ENCODE measurements around the gene XPO4.

Gene XPO4

GRCh38 chr13:20826843-20827560, 75.5 kb downstream of the XPO4 start:
- DNase-seq = no peak

- DNase-seq = no peak
Observed at GRCh38 chr13:20826301-20826700, 76.2 kb downstream of the XPO4 start.

GRCh38 chr13:20825477-20825875, 77.1 kb downstream of the XPO4 start:
- no peak for DNase-seq

GRCh38 chr13:20824762-20825476, 77.6 kb downstream of the XPO4 start:
- DNase-seq = no peak

GRCh38 chr13:20823071-20823470, 79.5 kb downstream of the XPO4 start:
- no peak for DNase-seq

- DNase-seq = no peak
Observed at GRCh38 chr13:20822406-20822805, 80.1 kb downstream of the XPO4 start.

- DNase-seq = no peak
Observed at GRCh38 chr13:20819715-20820114, 82.8 kb downstream of the XPO4 start.

- DNase-seq = no peak
Observed at GRCh38 chr13:20815464-20815863, 87.1 kb downstream of the XPO4 start.

GRCh38 chr13:20814224-20814910, 88.2 kb downstream of the XPO4 start:
- DNase-seq = no peak

GRCh38 chr13:20812890-20813289, 89.7 kb downstream of the XPO4 start:
- no peak for DNase-seq

GRCh38 chr13:20810808-20811207, 91.7 kb downstream of the XPO4 start:
- DNase-seq = no peak

- DNase-seq = no peak
Observed at GRCh38 chr13:20808874-20809273, 93.7 kb downstream of the XPO4 start.

- DNase-seq = no peak
Observed at GRCh38 chr13:20803180-20803965, 99.2 kb downstream of the XPO4 start.

GRCh38 chr13:20801707-20802106, 100.8 kb downstream of the XPO4 start:
- no peak for DNase-seq

- DNase-seq = no peak
Observed at GRCh38 chr13:20799726-20800416, 102.7 kb downstream of the XPO4 start.

GRCh38 chr13:20798027-20798426, 104.5 kb downstream of the XPO4 start:
- DNase-seq = no peak

GRCh38 chr13:20796791-20797508, 105.6 kb downstream of the XPO4 start:
- DNase-seq = no peak

- DNase-seq = no peak
Observed at GRCh38 chr13:20789665-20790064, 112.9 kb downstream of the XPO4 start.

GRCh38 chr13:20788312-20788711, 114.2 kb downstream of the XPO4 start:
- DNase-seq = no peak

GRCh38 chr13:20787180-20787579, 115.4 kb downstream of the XPO4 start:
- DNase-seq = no peak

GRCh38 chr13:20782116-20782708, 120.3 kb downstream of the XPO4 start:
- no peak for DNase-seq

All from activated effector memory CD4-positive, alpha-beta T cell treated with Interleukin-2 at 50 U/mL for 16 hours (primary cell).